NCI-H1694 (cell line): ENCODE results near the gene GALNT5.
"Not testable (repeated sequence)": the region's sequence is repeated elsewhere in the genome, so short reads cannot be mapped to it uniquely, and the experiment has no call there.

ENCODE experiments used
- DNase-seq: peaks from one replicate; lab custom pipeline; 2025; lab: John Stamatoyannopoulos, UW

GALNT5 gene

GRCh38 chr2:157327200-157327599 lies 69.7 kb downstream of the GALNT5 start:
- DNase-seq, result no peak

DNA sequence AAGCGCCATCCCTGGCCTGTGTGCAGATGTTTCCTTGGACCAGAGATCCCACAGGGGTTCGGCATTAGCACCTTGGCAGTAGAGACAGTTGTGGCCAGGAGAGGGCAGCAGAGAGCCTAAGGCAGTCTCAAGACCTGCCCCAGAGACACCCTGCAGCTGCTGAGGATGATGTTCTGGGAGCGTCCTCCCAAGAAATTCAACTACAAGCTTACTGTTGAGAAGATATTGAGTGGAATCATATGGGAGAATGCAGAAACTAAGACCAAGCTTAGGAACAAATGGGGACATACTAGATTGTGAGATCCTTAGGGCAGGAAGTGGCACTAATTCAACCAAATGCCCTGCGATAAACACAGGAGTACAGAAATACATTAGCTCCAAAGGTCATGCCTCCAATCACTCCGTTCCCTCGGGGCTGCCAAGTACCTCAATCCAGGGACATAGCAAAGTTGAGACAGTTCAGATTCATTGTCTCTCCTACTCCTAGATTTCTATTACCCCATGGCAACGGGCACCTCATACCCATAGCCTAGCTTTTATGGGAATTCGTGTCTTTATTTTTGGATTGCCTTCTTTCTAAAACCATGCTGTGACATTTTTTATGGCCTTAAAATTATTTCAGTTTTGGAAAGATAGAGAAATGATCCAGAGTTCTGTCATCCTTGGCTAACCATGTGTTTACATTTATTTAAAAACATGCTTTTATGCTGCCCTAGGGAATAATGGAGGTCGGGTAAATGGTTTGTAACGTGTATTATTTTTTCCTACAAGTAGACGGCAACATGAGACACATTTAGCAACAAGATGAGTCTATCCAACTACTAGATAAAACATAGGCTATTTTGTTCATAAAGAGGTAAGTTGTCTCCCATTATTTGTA lies 70.4 kb downstream of the GALNT5 start:
- DNase-seq, result peak; percentile 94

- peak; percentile 95 for DNase-seq
Observed at GRCh38 chr2:157329524-157329923, 72.0 kb downstream of the GALNT5 start.

DNA sequence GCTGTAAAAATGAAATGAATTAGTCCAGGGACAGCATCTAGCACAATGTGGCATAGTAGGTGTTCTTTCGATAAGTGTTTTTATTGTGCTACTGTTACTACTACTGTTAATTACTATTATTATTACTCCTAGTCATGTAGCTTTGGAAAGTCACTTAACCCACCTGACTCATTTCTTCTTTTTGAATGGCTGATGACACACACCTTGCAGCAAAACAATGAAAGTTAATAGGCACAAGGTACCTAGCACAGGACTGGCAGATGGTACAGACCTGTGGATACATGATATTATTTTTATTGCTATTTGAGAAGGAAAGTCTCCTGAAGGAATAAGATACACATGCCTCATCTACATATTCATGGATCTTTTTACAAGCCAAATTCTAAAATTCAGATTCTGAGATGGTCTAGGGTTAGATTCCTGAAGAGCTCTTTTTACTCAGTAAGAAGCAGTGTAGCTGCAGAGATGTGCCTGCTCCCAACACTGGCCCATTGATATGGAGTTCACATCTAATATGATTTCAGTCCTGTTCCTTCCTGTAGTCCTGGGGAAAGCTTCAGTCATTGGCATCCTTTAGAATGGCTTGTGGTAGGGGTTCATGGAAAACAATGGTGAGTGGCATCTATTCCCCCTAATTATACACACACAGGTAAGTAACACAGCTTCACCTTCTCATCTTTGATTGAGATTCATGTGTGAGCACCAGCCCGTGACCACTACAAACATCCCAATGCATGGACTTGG lies 76.0 kb downstream of the GALNT5 start:
- no peak for DNase-seq

GRCh38 chr2:157334335-157334734 lies 76.8 kb downstream of the GALNT5 start:
- no peak for DNase-seq

DNA sequence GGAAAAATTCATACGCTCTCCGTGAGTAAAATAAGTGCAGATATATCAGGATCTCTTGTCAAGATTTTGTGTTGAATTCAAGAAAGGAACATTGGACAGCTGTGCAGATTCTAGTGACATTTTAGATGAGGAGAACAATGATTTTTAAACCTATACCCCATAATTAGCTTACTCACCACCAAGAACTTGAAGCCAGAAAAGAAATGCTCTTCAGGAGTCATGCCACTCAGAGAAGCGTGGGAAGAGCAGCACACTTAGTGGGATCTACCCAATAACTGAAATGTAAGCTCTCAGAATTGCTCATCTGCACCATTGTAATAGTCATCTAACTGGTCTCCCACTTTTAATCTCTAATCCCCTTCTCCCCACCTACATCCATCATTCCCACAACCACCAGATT lies 77.3 kb downstream of the GALNT5 start:
- no peak for DNase-seq

DNA sequence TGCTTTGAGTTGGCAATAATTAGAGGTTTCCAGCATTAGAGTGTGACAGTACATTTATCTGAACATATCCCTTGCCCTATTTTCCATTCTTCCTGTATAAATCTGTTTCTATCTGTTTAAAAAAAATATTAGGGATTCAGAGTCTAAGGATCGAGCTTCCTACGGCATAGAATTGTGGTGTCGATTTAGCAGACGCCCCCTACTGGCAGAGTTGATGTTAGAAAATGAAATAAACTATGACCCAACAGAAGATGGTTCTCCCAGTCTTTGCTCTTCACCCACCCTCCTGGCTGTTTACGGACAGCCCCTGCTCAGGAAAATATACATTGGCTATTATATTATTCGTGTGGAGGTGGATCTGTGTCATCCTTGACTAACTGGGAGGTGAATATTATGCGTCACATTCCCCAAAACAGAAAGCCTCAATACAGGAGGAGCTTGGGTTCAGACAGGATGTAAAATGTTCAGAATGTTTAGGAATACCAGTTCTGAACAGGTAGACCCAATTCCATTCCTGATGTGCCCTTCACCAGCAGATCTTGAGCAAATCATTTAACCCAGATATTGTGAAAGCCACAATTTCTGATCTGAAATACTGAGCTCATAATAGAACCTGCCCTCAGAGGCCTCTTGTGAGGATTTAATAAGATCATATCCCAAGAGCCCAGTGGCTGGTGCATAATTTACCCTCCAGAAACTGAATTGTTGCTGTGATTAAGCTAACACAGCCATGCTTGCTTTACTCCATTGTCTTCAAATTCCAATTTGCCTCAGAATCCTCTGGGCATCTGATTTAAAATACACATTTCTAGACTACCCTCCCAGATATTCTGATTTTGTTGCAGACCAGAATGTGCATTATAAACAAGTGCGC lies 78.9 kb downstream of the GALNT5 start:
- DNase-seq, result peak; percentile 33

- peak; percentile 28 for DNase-seq
Observed at GRCh38 chr2:157337978-157338377, 80.5 kb downstream of the GALNT5 start.

DNA sequence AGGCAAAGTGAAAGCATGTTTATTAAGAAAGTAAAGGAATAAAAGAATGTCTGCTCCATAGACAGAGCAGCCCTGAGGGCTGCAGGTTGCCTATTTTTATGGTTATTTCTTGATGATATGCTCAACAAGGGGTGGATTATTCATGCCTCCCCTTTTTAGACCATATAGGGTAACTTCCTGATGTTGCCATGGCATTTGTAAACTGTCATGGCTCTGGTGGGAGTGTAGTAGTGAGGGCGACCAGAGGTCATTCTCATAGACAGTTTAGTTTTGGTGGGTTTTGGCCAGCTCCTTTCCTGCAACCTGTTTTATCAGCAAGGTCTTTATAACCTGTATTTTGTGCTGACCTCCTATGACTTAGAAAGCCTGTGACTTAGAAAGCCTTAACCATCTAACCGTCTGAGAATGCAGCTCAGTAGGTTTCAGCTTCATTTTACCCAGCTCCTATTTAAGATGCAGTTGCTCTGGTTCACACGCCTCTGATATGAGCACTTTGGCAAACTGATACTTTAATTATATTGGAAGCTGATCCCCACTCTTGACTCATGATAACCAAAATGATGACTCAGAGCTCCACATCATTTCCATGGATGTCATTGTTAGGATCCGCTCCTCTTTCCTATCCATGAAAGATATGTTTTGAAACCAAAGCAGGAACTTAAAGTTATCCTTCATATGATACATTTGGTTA lies 82.6 kb downstream of the GALNT5 start:
- DNase-seq, result no peak

- DNase-seq, result not testable (repeated sequence)
Observed at GRCh38 chr2:157341381-157341780, 83.9 kb downstream of the GALNT5 start.

GRCh38 chr2:157345647-157346389 lies 88.3 kb downstream of the GALNT5 start:
- no peak for DNase-seq

GRCh38 chr2:157348291-157348921 lies 90.9 kb downstream of the GALNT5 start:
- DNase-seq, result no peak

GRCh38 chr2:157349949-157350515 lies 92.5 kb downstream of the GALNT5 start:
- no peak for DNase-seq

DNA sequence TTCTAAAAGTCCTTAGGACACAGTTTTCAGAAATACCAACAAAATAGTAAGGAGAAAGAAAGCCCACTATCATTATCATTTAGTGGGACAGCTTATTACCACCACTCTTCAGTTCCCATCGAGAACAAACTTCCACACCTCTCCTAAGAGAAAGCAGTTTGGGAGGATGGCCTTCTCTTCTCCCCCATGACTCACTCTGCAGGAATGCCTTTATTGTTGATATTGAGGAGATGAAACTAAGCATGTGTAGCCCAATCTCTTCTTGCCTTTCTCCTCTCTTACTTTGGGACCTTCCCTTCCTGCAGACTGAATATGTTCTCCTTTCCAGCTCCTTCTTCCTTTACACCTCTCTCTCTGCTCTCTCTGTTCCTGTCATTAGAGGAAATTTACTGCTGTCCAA lies 98.1 kb downstream of the GALNT5 start:
- DNase-seq, result no peak

DNA sequence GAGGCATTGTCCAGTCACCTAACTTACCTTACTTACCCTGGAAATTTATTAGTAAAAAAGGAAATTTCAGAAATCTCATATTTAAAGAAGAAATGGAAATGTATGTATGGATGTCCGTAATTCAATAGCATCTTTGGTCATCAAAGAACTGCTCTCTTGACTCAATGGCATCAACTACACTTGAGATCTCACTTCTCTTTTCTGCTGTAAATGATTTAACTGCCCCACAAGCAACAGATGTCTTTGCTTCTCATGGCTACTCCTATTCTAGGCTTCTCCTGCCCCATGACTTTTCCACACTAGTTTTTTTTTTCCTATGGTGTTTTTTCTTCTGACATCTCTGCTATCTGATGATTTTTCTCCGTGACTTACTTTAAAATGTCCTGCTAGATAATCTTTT lies 102.1 kb downstream of the GALNT5 start:
- DNase-seq, result no peak

- no peak for DNase-seq
Observed at GRCh38 chr2:157361526-157361925, 104.0 kb downstream of the GALNT5 start.

GRCh38 chr2:157362627-157363026 lies 105.1 kb downstream of the GALNT5 start:
- DNase-seq, result no peak

- no peak for DNase-seq
Observed at GRCh38 chr2:157363612-157364101, 106.2 kb downstream of the GALNT5 start.
